ENCODE results near the gene CAMTA2. TPM values are rescaled to one million over a fixed set of nuclear protein-coding genes. Genes with fewer than 3 reads are reported as not detected.

The CAMTA2 gene
- total RNA-seq, 1 donor: 19.2 TPM

- Histone ChIP-seq H3K27ac (ENCODE audit: low read depth, low read length) (peak overlapping the region; percentile 44), H3K79me2 (ENCODE audit: insufficient read depth, low read length) (no peaks in the 10 kb centered on the region), H4K20me1 (ENCODE audit: insufficient read depth, low read length) (no peaks in the 10 kb centered on the region), H3K27me3 (ENCODE audit: insufficient read depth, low read length) (no peaks in the 10 kb centered on the region), H3K4me3 (ENCODE audit: insufficient read depth, low read length) (no peak overlapping the region), H3K4me1 (ENCODE audit: insufficient read depth, low read length) (peaks cover 9% of the 10 kb centered on the region), H3K9me3 (ENCODE audit: low read depth, low read length) (no peaks in the 10 kb centered on the region), H3K4me2 (ENCODE audit: insufficient read depth, low read length) (no peak overlapping the region), H3K36me3 (ENCODE audit: insufficient read depth, low read length) (peaks cover 67% of the 10 kb centered on the region), H2AFZ (ENCODE audit: low read length) (no peak overlapping the region)
- no peak for TF ChIP-seq CTCF (IDR thresholded peaks at IDR 0.05; ENCODE audit: extremely low read depth, low read depth, low read length)
- peak; percentile 97 for DNase-seq (ENCODE audit: insufficient read length, low spot score, missing footprints)
Measured at GRCh38 chr17:5011928-5012327, 24.5 kb upstream of the CAMTA2 start.

GRCh38 chr17:5003214-5003867, 15.9 kb upstream of the CAMTA2 start:
- no peak for TF ChIP-seq CTCF (IDR thresholded peaks at IDR 0.05; ENCODE audit: extremely low read depth, low read depth, low read length)
- Histone ChIP-seq H3K9me3 (ENCODE audit: low read depth, low read length) (no peaks in the 10 kb centered on the region), H2AFZ (ENCODE audit: low read length) (no peak overlapping the region), H3K4me1 (ENCODE audit: insufficient read depth, low read length) (peaks cover 17% of the 10 kb centered on the region), H3K4me3 (ENCODE audit: insufficient read depth, low read length) (no peak overlapping the region), H3K4me2 (ENCODE audit: insufficient read depth, low read length) (no peak overlapping the region), H3K36me3 (ENCODE audit: insufficient read depth, low read length) (peaks cover 63% of the 10 kb centered on the region), H4K20me1 (ENCODE audit: insufficient read depth, low read length) (peaks cover 24% of the 10 kb centered on the region), H3K27ac (ENCODE audit: low read depth, low read length) (no peak overlapping the region), H3K27me3 (ENCODE audit: insufficient read depth, low read length) (no peaks in the 10 kb centered on the region), H3K79me2 (ENCODE audit: insufficient read depth, low read length) (peaks cover 26% of the 10 kb centered on the region)
- peak; percentile 53 for DNase-seq (ENCODE audit: insufficient read length, low spot score, missing footprints)

- H4K20me1 ChIP-seq (ENCODE audit: insufficient read depth, low read length): peaks cover 24% of the 10 kb centered on the region
- no peak overlapping the region for H3K4me2 ChIP-seq (ENCODE audit: insufficient read depth, low read length)
- no peaks in the 10 kb centered on the region for H3K9me3 ChIP-seq (ENCODE audit: low read depth, low read length)
- no peak overlapping the region for H2AFZ ChIP-seq (ENCODE audit: low read length)
- H3K79me2 ChIP-seq (ENCODE audit: insufficient read depth, low read length): peaks cover 31% of the 10 kb centered on the region
- no peaks in the 10 kb centered on the region for H3K27me3 ChIP-seq (ENCODE audit: insufficient read depth, low read length)
- H3K36me3 ChIP-seq (ENCODE audit: insufficient read depth, low read length): peaks cover 53% of the 10 kb centered on the region
- peak; percentile 56 for DNase-seq (ENCODE audit: insufficient read length, low spot score, missing footprints)
- no peak overlapping the region for H3K4me3 ChIP-seq (ENCODE audit: insufficient read depth, low read length)
- H3K4me1 ChIP-seq (ENCODE audit: insufficient read depth, low read length): peaks cover 17% of the 10 kb centered on the region
- no peak overlapping the region for H3K27ac ChIP-seq (ENCODE audit: low read depth, low read length)
- TF ChIP-seq CTCF (IDR thresholded peaks at IDR 0.05; ENCODE audit: extremely low read depth, low read depth, low read length): no peak
Measured at GRCh38 chr17:5002121-5002788, 14.8 kb upstream of the CAMTA2 start.

GRCh38 chr17:5000237-5000639, 12.8 kb upstream of the CAMTA2 start:
- H3K27ac ChIP-seq (ENCODE audit: low read depth, low read length): no peak overlapping the region
- peak; percentile 85 for DNase-seq (ENCODE audit: insufficient read length, low spot score, missing footprints)

More at GRCh38 chr17:5000237-5000639, 12.8 kb upstream of the CAMTA2 start:
- Histone ChIP-seq H3K4me3 (ENCODE audit: insufficient read depth, low read length) (peak overlapping the region; percentile 16), H3K4me2 (ENCODE audit: insufficient read depth, low read length) (peak overlapping the region; percentile 94), H3K36me3 (ENCODE audit: insufficient read depth, low read length) (peaks cover 39% of the 10 kb centered on the region), H2AFZ (ENCODE audit: low read length) (no peak overlapping the region), H3K4me1 (ENCODE audit: insufficient read depth, low read length) (peaks cover 24% of the 10 kb centered on the region), H4K20me1 (ENCODE audit: insufficient read depth, low read length) (peaks cover 24% of the 10 kb centered on the region), H3K9me3 (ENCODE audit: low read depth, low read length) (no peaks in the 10 kb centered on the region), H3K27me3 (ENCODE audit: insufficient read depth, low read length) (no peaks in the 10 kb centered on the region), H3K79me2 (ENCODE audit: insufficient read depth, low read length) (peaks cover 31% of the 10 kb centered on the region)
- no peak for TF ChIP-seq CTCF (IDR thresholded peaks at IDR 0.05; ENCODE audit: extremely low read depth, low read depth, low read length)
